AG09309 (cell line): ENCODE measurements around the gene TP53INP2.

Experiments
- DNase-seq: peaks from one replicate; pipeline ENCODE4 v3.0.0-alpha.2; 2010; ENCODE audit warnings: low read depth
- H3K4me3 ChIP-seq: 2 replicates; pipeline ENCODE4 v1.5.1; 2011; ENCODE audit warnings: mild to moderate bottlenecking, low read depth, low read length, moderate library complexity; ENCODE audit not compliant: control insufficient read depth
- TF ChIP-seq, protein P1 (sequence below): IDR thresholded peaks from 2 replicates; pipeline ENCODE4 v1.5.1; 2011; ENCODE audit warnings: mild to moderate bottlenecking, low read depth, low read length, inconsistent platforms; ENCODE audit not compliant: insufficient read depth, control insufficient read depth; ENCODE audit errors: missing control alignments

The TP53INP2 gene

DNA sequence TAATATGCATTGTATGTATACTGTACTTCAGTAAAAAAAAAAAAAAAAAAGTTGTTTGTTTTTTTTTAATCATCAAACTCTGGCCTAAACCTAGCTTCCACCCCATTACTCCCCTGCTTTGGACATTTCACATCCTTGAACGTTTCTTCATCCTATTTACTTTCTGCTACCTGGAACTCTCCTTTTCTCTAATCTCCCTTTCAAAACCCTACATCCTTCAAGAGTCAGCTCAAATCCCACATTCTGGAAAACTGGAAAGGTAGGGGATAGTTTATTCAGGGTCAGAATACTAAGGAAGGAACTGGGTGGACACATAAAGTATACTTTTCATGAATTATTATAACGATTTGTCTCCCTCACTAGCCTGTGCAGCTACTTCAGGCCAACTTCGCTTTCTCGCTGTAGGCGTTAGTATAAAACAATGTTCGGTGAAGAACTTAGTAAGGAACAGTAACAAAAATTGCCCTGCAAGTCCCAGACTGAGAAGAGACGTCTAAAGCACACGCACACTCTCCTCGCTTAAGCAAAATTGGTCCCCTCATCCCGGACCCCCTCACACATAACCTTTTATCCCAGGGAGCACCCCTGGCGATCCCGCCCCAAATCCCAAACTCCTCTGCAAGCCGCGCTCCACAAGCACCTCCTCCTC, 28.0 kb upstream of the TP53INP2 start:
- TF ChIP-seq, protein P1, sequence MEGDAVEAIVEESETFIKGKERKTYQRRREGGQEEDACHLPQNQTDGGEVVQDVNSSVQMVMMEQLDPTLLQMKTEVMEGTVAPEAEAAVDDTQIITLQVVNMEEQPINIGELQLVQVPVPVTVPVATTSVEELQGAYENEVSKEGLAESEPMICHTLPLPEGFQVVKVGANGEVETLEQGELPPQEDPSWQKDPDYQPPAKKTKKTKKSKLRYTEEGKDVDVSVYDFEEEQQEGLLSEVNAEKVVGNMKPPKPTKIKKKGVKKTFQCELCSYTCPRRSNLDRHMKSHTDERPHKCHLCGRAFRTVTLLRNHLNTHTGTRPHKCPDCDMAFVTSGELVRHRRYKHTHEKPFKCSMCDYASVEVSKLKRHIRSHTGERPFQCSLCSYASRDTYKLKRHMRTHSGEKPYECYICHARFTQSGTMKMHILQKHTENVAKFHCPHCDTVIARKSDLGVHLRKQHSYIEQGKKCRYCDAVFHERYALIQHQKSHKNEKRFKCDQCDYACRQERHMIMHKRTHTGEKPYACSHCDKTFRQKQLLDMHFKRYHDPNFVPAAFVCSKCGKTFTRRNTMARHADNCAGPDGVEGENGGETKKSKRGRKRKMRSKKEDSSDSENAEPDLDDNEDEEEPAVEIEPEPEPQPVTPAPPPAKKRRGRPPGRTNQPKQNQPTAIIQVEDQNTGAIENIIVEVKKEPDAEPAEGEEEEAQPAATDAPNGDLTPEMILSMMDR = no peak
- H3K4me3 ChIP-seq = peak overlapping the region; percentile 81
- DNase-seq = no peak

GRCh38 chr20:34676642-34677373, 27.3 kb upstream of the TP53INP2 start, which contains the start of gene PIGU:
PIGU (minus strand) TSS chr20:34677092; CDS start chr20:34677085, 7 bp downstream.
- TF ChIP-seq, protein P1 = no peak
- DNase-seq = peak; percentile 62

DNA sequence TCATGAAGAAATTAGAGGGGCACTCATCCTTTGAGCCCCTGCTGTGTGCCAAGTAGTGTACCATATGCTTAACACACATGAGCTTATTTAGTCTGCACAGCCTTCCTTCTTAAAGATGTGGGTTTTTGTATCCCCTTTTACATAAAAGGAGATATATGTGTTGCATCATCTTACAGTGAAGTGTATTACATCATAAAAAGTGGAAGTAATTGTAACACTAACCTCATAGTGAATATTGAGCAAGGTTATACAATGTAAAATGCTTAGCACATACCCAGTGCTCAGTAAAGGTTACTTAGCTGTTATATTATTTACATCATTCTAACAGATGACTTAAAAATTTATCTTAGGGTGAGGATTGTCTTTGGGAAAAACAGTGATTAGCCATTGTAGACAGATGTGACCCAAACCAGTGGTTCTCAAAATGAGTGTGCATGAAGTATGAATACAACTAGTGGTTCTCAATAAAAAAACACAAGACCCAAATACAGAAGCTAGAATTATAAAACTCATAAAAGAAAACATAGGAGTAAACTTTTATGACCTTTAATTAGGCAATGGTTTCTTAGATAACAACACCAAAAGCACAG, 23.5 kb upstream of the TP53INP2 start:
- no peak overlapping the region for H3K4me3 ChIP-seq
- DNase-seq = no peak
- TF ChIP-seq, protein P1 = no peak

More at GRCh38 chr20:34676642-34677373, 27.3 kb upstream of the TP53INP2 start, which contains the start of gene PIGU:
- H3K4me3 ChIP-seq = peak within 1 kb of the TSS; percentile 81

DNA sequence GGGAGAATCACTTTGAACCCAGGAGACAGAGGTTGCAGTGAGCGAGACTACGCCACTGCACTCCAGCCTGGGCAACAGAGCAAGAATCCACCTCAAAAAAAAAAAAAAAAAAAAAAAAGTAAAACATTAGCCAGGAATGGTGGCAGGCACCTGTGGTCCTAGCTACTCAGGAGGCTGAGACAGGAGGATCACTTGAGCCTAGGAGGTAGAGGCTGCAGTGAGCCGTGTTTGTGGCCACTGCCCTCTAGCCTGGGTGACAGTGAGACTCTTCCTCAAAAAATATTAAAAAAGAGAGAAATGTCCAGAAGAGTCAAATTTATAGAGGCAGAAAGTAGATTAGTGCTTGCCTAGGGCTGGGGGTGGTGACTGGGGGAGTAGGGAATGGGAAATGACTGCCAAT, 20.5 kb upstream of the TP53INP2 start:
- no peak for DNase-seq
- H3K4me3 ChIP-seq = no peak overlapping the region
- TF ChIP-seq, protein P1 = no peak

DNA sequence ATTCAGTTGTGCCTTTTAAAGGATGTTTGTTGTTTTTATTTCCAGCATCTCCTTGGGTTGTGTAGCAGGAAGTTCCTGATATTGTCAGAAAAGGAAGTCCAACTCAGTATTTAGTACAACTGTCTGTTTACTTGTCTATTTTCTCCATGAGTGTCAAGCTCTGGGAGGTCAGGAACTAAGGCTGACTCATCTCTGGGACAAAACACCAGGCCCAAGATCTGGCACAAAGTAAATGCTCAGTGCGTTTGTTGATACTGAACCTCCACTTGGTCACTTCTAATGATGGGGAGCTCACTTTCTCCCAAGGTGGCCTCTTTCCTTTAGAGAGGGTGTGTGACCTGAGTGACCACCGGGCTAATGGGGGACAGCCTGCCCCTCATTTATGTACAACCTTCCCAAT, 14.7 kb upstream of the TP53INP2 start:
- TF ChIP-seq, protein P1 = no peak
- no peak for DNase-seq
- H3K4me3 ChIP-seq = no peak overlapping the region

DNA sequence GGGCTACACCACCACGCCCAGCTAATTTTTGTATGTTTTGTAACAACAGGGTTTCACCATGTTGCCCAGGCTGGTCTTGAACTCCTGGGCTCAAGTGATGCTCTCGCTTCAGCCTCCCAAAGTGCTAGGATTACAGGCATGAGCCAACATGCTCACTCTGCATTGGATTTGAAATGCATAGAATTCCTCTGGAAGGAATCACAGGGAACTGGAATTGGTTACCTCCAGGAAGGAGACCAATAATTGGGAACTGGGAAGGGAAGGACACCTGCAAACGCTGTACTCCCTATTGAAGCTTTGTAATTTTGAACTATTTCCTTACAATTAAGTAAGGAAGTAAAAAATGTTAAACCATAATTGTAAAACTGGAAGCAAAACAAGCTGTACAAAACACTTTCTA, 12.3 kb upstream of the TP53INP2 start:
- no peak overlapping the region for H3K4me3 ChIP-seq
- DNase-seq = no peak
- TF ChIP-seq, protein P1 = no peak
